ENCODE data around the gene TMEM258.

Gene TMEM258

GRCh38 chr11:61765550-61766253 lies 26.7 kb downstream of the TMEM258 start:
- DNase-seq (ENCODE audit: low read depth) = no peak
- H3K4me3 ChIP-seq (ENCODE audit: low read depth, low read length) = no peak overlapping the region
- TF ChIP-seq CTCF (IDR thresholded peaks at IDR 0.05; ENCODE audit: control insufficient read depth, extremely low read depth, insufficient read depth) = no peak

- no peak for DNase-seq (ENCODE audit: low read depth)
Observed at GRCh38 chr11:61764606-61765260, 27.7 kb downstream of the TMEM258 start.

GRCh38 chr11:61763930-61764605 lies 28.3 kb downstream of the TMEM258 start:
- TF ChIP-seq CTCF (IDR thresholded peaks at IDR 0.05; ENCODE audit: control insufficient read depth, extremely low read depth, insufficient read depth) = no peak
- no peak for DNase-seq (ENCODE audit: low read depth)
- no peak overlapping the region for H3K4me3 ChIP-seq (ENCODE audit: low read depth, low read length)

More at GRCh38 chr11:61764606-61765260, 27.7 kb downstream of the TMEM258 start:
- no peak for TF ChIP-seq CTCF (IDR thresholded peaks at IDR 0.05; ENCODE audit: control insufficient read depth, extremely low read depth, insufficient read depth)
- H3K4me3 ChIP-seq (ENCODE audit: low read depth, low read length) = no peak overlapping the region

GRCh38 chr11:61762798-61763197 lies 29.6 kb downstream of the TMEM258 start:
- no peak for DNase-seq (ENCODE audit: low read depth)
- no peak overlapping the region for H3K4me3 ChIP-seq (ENCODE audit: low read depth, low read length)
- no peak for TF ChIP-seq CTCF (IDR thresholded peaks at IDR 0.05; ENCODE audit: control insufficient read depth, extremely low read depth, insufficient read depth)

- TF ChIP-seq CTCF (IDR thresholded peaks at IDR 0.05; ENCODE audit: control insufficient read depth, extremely low read depth, insufficient read depth) = no peak
- H3K4me3 ChIP-seq (ENCODE audit: low read depth, low read length) = no peak overlapping the region
- no peak for DNase-seq (ENCODE audit: low read depth)
Observed at GRCh38 chr11:61762223-61762615, 30.2 kb downstream of the TMEM258 start.

GRCh38 chr11:61761440-61762222 lies 30.8 kb downstream of the TMEM258 start:
- DNase-seq (ENCODE audit: low read depth) = no peak
- no peak for TF ChIP-seq CTCF (IDR thresholded peaks at IDR 0.05; ENCODE audit: control insufficient read depth, extremely low read depth, insufficient read depth)
- H3K4me3 ChIP-seq (ENCODE audit: low read depth, low read length) = no peak overlapping the region
